Activated CD8-positive, alpha-beta memory T cell treated with anti-CD3 and anti-CD28 coated beads for 4 hours (primary cell): ENCODE data around the gene DOK3.

ENCODE experiments used
- DNase-seq, 2 donors: peaks; one replicate each; pipeline ENCODE4 v3.0.0-alpha.2; 2020; ENCODE audit warnings: low read depth in 2 of 2

Gene DOK3

DNA sequence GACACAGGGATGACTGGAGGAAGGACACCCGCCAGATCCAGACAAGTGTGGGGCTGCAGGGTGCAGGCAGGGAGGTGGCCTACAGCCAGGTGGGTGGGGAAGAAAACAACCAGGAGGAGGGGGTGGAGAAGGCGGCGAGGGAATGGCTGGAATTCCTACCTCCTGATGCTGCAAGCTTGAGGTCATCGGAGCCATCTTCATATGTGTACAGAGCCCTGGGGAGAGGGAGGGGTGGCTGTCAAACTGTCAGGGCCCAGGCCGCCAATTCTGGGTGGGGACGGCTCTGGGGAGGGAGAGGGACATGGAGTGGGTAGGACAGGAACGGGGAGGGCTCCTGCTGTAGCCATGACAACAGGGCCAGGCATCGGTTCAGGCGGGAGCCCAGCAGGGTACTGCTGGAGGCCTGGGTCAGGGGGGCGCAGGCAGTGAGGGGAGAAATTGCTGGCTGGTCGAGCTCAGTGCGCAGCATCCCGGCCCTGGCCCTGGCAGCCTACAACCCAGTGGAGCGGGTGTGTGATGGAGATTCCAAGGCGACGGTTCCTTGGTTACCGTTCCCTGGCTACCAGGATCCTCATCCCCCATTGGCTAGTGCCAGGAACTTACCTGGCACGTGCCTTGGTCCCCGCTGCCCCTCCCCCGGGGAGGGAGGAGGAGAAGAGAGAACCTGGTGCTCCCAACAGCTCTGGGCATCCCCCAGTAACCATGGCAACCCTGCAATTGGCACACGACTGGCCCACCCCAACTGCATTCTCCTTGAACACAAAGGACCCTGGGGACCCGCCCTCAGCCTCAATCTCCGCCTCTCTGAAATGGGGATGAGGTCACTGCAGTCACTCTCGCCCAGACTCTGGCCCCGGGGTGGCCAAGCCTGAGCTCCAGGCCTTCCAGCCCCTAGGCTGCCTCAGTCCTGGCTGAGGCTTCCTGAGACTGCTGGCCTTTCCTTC, 40.7 kb downstream of the DOK3 start:
- DNase-seq, result no peak

DNA sequence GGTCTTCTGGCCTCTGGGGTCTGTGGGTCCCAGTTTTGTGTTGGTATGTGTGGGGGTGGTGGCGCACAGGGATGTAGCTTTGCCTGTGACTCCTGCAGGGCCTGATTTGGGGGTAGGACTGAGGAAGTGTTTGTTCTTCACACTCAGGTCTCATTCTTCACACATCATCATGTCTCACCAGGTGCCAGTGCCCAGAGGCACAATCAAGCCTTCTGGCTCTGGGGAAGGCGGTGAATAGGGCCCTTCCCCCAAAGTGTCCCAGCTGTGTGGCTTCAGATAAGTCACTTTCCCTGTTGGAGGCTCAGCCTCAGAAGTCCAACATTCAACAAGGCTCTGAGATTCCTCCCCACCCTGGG, 41.3 kb downstream of the DOK3 start:
- no peak for DNase-seq

DNA sequence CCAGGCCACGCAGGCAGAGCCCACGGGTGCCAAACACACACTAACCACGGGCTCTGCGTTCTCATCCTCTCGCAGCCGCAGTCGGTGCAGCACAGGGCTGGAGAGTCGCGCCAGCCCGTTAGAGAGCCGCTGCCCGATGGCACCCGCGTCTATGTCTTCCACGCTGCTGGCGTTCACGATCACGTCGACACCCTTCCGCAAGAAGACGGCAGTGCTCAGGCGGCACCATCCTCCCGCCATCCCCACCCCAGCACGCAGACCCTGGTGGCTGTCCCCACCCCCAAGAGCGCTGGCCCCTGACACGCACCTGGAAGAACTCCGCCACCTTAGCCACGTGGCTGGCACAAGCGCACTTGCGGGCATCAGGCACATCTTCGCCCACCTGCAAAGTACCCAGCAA, 42.2 kb downstream of the DOK3 start:
- DNase-seq, result no peak

DNA sequence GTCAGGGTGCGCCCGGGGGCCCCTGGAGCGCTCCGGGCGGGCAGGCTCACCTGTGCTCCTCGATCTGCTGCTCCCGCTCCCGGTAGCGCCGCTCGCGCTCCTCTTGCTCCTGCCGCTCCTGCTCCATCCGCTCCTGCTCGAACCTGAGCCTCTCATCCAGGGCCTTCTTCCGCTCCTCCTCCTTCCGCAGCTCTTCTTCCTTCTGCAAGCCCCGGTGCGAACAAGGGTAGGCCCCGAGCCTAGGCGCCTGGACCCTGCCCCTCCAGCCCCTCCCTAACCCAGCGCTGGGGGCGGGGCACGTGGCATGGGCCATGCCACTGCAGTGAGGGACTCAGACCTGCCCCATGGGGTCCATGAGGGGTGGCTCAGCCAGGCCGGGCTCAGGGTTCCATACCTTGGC, 42.8 kb downstream of the DOK3 start:
- DNase-seq, result no peak

DNA sequence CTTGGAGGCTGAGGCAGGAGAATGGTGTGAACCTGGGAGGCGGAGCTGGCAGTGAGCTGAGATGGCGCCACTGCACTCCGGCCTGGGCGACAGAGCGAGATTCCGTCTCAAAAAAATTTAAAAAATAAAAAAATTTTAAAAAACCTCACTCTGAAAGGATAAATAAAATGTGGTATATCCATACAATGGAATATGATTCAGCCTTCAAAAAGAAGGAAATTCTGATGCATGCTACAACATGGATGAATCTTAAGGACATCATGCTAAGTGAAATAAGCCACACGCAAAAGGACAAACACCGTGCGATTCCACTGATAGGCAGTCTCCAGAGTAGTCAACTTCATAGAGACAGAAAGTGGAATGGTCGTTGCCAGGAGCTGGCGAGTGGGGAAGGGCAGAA, 44.6 kb downstream of the DOK3 start:
- no peak for DNase-seq

DNA sequence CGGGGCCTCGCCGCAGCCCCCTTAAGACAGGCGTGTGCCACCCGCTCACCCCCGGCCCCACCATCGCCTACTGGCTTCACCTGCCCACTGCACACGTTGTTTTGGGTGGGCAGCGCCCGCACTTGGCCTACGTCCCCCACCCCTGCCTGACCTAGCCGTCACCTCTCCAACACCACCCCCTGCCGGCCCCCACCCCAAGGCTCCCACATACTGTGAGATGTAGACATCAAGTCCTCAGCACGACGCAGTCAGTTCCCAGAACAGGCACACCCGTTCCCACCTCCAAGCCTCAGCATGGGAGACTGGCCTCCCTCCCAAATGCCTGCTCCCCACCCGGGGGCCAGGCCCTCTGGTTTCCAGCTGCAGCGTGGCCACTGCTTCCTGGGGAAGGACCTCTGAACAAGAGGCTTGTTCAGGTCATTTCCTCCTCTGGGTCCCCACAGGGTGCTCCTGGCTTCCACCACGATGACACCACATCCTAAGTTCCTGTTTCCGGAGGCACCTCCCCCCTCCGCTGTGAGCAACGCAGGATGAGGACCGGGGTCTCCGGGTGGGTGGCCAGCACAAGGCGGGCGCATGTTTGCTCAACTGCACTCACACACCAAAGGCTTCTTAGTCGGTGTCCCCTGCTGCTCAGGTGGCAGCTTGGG, 47.5 kb downstream of the DOK3 start:
- DNase-seq, result no peak

DNA sequence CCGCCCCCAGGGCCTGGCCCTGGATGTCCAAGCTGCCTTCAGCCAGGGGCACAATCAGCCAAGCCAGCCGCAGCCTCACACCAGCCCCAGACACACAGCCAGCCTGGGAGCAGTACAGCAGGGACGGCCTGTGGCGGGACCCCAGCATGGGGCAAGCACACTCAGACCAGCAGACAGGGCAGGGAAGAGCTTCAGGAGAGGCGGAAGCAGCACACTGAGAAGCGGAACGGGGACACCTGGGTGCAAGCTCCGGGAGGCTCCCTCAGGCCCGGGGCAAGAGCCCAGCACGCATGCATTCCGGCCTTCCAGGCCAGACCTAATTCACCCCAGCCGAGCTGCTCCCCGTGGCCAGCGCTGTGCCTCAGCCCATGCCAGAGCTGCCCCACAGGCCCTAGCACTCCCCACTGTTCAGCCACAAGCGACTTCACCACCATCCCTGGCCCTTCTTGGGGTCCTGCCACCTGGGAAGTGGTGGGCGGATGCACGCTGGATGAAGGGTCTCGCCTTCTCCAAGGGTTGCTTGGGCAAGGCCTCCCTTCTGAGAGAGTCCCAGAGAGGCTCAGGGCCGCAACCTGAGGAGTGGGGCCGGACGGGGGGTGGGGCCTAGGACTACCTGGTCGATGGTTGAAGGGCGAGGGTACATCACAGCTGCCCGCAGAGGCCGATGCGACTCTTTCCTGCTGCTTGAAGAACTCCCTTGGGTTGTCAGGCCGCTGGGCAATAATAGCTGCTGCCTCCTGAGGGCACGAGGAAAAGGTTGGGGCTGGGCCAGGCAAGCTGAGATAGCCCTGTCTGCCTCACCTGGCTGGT, 49.6 kb downstream of the DOK3 start:
- no peak for DNase-seq

DNA sequence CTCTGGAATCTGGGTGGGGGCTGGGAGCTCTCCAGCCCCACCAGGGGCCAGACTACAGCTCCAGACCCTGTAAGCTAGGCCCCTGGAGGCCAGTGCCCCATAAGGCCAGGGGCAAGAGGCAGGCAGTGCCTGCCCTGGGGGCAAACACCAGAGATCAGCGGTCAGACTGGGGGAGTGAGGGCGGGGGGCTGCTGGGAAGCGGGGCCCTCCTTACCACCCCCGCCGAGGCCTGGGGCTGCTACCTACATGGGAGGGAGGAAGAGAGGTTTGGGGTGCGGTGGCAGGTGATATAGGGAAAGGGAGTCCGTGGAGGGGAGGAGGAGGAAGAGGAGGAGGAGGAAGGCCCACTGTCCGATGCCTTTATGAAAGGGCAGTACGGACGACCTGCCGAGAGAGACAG, 50.3 kb downstream of the DOK3 start:
- DNase-seq, result no peak

DNA sequence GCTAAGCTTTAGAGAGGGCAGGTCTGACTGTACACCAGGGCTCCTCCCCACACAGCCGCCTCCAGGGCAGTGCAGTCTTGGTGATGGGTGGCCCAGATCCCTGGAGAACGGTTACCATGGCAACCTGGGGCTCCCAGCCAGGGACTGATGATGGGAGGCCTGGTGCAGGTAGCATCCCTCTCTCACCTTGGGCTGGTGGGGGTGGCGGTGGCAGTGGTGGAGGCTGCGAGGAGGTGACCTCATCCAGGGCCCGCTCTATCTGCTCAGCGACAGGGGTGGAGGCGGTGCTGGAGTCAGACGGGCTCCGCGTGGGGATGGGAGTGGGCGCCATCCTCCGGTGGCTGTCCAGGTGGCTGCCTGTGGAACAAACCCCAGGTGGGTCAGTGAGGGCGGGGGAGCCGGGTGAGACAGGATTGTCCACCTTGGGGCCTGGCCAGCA, 50.7 kb downstream of the DOK3 start:
- DNase-seq, result no peak

DNA sequence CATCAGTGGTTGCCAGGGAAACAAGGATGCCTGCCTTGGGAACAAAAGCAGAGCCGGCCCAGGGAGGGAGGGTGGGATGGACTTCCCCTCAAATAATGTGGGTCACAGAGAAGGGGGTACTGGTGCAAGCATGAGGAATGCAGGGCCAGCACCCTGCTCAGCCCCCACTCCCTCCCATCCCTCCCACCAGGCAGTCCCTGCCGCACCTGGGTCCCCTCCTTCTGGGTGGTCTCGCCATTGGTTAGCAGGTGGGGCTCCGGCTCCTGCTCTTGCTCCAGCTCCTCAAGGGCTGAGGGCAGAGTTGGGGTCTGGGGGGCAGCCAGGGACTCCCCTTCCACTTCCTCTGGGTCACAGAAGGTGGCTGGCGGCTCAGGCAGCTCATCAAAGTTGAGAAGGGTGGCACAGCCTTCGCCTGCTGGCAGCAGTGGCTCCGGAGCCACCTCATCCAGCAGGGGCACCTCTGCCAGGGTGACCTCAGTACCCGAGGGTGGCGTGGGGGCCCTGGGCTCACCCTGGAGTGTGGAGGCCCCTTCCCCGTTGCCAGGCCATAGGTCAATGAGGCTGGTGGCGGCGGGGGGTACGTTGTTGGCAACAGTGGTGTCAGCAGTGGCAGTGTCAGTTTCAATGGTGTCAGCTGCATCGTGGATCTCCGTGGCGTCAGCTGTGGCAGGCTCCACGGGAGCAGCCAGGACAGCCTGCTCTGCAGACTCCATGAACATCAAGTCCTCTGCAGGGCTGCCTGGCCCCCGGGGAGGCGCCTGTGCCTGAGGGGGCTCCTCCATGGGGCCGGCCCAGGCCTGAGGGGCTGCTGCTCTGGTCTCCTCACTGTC, 51.6 kb downstream of the DOK3 start:
- DNase-seq, result no peak

DNA sequence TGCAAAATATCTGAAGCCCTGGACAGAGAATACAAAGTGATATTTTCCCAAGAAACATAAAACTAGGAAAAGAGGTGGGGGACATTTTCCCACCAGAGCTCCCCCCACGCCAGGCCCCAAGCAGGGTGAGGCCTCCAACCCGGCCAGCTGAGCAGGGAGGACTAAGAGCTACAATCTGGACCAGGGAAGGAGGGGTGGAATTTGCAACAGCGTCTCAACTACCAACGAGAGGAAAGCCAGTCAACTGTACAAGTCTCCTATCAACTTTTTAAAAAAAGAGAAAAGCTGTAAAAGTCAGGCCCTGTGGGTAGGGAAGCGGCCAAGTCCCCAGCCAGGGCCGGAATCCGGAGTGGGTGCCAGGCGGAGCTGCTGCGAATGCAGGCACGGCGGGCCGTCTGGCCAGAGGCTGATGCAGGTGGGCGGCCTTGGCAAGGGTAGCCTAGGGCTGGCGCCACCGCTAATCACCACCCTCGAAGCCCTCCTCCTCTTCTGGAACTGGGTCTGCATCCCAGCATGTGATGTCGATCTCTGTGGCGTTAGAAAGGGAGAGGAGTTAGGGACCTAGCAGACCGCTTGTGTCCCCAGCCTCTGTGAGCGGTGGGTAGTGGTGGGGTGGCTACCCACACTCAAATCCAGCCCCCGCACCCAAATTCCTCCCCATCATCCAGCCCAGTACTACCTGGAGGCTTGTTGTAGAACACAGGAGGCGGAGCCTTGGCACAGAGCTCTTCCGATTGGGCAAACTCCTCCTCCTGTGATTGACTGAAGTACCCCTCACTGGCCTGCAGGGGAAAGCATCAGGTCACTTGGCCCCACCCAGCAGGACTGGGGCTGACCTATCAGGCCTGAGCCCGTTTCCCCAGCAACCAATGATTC, 52.4 kb downstream of the DOK3 start:
- no peak for DNase-seq

DNA sequence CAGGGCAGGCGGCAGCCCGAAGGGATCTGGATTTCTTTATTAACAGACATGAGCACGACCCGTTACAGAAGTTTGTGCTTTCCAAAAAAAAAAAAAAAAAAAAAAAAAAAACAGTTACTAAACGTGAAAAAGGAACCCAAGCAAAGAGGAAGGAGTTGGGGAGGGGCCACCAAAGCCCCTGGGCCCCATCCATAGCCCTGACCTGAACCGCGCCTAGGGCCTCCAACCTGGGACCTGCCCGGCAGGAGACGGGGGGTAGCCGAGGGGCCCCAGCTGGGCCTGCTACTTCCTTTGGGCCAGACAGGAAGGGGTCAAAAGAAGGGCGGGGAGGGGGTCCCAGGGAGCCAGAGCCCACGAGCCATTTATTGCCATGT, 53.0 kb downstream of the DOK3 start:
- no peak for DNase-seq

DNA sequence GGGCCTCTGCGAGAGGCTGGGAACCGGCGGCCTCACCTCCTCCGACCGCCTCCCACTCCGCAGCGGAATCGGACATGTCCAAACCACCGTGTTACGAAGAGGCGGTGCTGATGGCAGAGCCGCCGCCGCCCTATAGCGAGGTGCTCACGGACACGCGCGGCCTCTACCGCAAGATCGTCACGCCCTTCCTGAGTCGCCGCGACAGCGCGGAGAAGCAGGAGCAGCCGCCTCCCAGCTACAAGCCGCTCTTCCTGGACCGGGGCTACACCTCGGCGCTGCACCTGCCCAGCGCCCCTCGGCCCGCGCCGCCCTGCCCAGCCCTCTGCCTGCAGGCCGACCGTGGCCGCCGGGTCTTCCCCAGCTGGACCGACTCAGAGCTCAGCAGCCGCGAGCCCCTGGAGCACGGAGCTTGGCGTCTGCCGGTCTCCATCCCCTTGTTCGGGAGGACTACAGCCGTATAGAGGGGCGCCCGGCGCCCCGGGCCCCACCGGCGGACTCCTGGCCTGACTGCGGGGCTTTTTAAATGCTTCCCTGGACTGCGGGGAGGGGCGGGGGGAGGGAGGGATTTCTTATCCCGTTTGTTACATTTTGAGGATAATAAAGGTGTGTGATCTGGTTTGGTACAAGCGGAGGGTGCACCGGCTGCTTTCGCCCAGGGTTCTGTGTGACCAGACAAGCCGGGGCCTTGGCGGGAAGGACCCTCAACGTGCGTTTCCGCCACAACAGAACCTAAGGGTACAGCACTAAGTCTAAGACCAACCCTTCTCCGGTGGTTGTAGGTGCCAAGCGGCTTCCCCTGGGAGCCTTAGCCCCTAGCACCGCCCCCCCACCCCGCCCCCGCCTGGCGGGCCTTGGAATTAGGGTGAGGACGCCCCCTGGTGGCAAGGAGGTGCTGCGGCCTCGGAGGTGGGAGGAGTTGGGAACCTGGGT, 53.7 kb downstream of the DOK3 start:
- DNase-seq, result peak; percentile 91 to 92

DNA sequence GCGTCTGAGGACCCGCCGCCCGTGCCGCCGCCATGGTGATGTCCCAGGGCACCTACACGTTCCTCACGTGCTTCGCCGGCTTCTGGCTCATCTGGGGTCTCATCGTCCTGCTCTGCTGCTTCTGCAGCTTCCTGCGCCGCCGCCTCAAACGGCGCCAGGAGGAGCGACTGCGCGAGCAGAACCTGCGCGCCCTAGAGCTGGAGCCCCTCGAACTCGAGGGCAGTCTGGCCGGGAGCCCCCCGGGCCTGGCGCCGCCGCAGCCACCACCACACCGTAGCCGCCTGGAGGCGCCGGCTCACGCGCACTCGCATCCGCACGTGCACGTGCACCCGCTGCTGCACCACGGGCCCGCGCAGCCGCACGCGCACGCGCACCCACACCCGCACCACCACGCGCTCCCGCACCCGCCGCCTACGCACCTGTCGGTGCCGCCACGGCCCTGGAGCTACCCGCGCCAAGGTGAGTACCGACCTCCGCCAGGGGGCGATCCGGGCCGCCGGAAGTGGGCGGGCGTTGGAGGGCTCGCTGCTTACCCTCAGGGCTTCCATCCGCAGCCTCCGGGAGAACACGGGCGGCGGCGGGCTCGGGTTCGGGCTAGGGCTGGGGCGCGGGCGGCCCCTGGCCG, 54.5 kb downstream of the DOK3 start:
- DNase-seq, result peak; percentile 82 to 87

DNA sequence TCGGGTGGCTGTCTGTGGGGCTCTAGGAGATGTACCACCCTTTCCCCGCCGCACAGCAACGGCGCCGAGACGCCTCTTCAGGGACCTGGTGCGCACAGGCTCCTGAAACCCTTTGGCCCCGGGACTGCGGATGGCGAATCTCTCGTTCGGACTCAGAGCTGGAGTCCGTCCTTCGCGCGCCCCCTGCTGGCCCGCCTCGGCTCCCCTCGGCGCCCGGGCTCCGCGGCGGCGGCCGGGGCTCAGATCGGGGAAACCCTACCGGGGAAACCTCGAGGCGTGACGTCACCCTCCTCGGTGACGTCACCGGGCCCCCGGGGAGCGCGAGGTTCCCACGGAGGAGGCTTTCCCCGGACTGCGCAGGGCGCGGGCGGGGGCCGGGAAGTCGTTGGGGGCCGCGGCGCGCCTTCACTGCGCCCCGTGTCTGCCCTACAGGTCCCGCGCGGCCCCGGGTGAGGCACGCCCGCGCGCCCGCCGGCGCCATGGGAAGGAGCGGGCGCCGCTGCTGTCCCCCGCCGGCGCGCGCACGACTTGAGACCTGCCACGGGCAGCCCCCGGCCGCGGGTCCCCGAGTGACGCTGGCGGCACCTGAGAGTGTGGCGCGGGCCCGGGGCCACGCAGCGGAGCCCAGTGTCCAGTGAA, 55.1 kb downstream of the DOK3 start:
- DNase-seq, result peak; percentile 85 to 92

DNA sequence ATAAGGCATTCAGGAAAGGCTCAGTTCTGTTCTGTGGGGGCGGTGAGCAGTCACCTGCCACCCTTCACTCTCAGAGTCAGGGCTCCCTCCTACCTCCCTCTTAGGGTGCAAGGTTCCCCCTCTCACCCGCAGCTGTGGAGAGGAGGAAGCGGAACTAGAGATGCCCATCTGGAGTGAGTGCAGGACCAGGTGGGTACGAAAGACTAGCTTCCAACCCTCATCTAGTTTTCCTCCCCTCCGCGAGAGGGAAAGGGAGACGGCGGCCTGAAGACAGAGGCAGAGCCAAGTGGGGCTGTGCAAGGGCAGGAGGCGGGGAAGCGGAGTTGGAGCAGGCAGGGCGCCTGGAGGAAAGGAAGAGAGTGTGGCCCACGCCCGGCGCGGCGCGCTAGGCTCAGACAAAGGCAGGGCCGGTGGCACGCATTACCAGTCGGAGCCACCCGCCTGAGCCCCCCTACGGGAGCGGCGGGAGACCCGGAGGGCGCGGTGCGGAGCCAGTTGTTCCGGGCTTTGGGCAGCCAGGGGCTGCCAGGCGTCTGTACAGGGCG, 55.7 kb downstream of the DOK3 start:
- DNase-seq, result no peak

DNA sequence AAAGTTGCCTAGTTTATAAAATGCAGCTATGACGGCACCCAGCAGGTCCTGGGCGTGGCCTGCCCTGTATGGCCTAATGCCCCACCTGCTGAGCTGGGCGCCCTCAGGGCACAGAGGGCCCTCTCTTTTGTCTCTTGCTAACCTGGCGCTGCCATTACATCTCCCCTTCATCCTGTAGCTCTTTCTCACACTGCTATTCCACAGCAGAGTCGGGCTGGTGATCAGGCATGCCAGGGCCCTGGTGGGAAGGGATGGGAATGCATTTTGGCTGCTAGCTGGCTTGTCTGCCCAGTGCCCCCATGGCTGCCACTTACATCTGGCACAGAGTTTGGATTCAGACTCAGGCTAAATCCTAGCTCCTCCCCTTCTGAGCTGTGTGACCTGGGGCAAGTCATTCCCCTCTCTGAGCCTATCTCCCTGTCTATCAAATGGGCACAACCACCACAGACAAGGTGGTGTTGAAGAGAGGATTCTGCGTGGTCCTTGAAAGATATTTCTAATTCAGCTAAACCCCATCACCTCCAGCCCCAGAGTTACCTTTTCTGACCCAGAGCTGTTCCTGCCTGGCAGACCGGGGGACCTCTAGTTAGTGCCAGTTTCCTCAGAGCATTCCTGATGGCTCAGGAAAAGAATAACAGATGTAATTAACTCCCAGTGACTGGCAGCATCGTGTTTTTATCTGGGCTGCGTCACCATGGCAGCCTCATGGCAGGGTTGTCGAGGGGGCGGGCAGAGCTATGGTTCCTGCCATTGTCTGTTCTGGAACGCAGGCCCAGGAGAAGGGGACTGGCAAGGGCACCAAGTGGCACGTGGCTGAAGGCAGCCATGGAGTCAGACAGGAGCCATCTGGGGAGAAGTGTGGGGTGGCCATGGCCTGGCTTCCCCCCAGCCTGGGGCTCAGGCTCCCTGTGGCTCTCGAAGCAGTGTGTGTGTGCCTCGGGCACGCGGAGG, 56.7 kb downstream of the DOK3 start:
- no peak for DNase-seq
